Liver (tissue), 3 donors: Measurements from ENCODE around the gene KLF5.

Experiments
- JUND ChIP-seq, 2 donors: IDR thresholded peaks; 2 replicates each; pipeline ENCODE4 v1.6.1; 2016; ENCODE audit warnings: antibody characterized with exemption in 2 of 2
- MAX ChIP-seq: IDR thresholded peaks from 2 replicates; pipeline ENCODE4 v1.6.1; 2016; ENCODE audit warnings: antibody characterized with exemption
- TF ChIP-seq, protein P1 (sequence below): fragments of 150-350 bp; IDR thresholded peaks from 2 replicates; pipeline ENCODE4 v1.5.1; 2017; ENCODE audit warnings: improper control_type of control experiment, low read depth, low read length; ENCODE audit not compliant: missing input control
- donor health status: healthy.
- donor health status: healthy.

DNA sequence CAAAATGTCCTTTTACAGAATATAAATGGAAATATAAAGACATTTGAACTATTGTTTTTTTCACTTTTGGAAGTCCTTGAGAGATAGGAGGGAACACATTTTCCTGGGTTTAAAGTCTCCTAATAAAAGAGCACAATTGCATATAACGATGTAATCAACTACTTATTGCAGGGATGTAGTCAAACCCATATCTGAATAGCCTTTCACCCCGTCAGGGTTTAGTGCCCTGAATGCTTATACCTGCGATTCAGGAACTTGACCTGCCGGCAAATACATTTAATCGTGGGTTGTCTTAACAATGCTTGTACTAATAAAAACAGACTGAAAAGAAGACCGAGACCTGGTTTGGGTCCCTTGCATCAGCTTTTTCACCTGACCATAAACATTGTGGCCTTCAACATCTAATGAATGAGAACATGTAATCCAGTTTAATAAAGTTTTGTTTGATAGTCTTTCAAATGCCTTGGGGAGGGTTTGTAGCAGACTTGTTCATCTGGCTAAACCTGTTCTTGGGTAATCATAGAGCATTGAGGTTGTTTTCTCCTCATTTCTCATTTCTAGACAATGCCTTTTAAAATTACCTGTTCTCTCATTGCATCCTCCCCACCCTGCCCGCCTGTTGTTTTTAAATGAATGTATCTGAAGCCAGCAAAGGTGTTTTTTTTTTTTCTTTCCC, 7.0 kb downstream of the KLF5 start:
- no peak for TF ChIP-seq JUND (IDR thresholded peaks at IDR 0.05)
- TF ChIP-seq MAX: no peak
- TF ChIP-seq, protein P1, sequence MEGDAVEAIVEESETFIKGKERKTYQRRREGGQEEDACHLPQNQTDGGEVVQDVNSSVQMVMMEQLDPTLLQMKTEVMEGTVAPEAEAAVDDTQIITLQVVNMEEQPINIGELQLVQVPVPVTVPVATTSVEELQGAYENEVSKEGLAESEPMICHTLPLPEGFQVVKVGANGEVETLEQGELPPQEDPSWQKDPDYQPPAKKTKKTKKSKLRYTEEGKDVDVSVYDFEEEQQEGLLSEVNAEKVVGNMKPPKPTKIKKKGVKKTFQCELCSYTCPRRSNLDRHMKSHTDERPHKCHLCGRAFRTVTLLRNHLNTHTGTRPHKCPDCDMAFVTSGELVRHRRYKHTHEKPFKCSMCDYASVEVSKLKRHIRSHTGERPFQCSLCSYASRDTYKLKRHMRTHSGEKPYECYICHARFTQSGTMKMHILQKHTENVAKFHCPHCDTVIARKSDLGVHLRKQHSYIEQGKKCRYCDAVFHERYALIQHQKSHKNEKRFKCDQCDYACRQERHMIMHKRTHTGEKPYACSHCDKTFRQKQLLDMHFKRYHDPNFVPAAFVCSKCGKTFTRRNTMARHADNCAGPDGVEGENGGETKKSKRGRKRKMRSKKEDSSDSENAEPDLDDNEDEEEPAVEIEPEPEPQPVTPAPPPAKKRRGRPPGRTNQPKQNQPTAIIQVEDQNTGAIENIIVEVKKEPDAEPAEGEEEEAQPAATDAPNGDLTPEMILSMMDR: no peak
